ENCODE data around the gene RRP9. TPM values are rescaled to one million over a fixed set of nuclear protein-coding genes. Genes with fewer than 3 reads are reported as not detected.
"Not testable (repeated sequence)": the region's sequence is repeated elsewhere in the genome, so short reads cannot be mapped to it uniquely, and the experiment has no call there.

The RRP9 gene
- total and polyA plus RNA-seq, 12 donors, result 8.5 to 30.2 (median 10.1) TPM

- ATAC-seq, result no peak
- no peaks in the 10 kb centered on the region for H3K36me3 ChIP-seq
- 77 to 82% methylated on average over 11 of the region's 11 CpGs for WGBS, 2 donors
Observed at GRCh38 chr3:51921081-51921578, 20.6 kb downstream of the RRP9 start.

GRCh38 chr3:51916418-51916817 lies 25.3 kb downstream of the RRP9 start:
- H3K27me3 ChIP-seq, result no peaks in the 10 kb centered on the region
- ATAC-seq (no peak), DNase-seq (no peak)
- no peak overlapping the region for H3K4me3 ChIP-seq
- WGBS, 2 donors, result 53 to 55% methylated on average over 5 of the region's 5 CpGs
- H3K27ac ChIP-seq, result no peak overlapping the region
- no peaks in the 10 kb centered on the region for H3K36me3 ChIP-seq
- H3K4me1 ChIP-seq, result no peaks in the 10 kb centered on the region
- TF ChIP-seq CTCF (IDR thresholded peaks at IDR 0.05), result no peak
- intact Hi-C loops (cut with DNase I), result no loop called here
- H3K9me3 ChIP-seq, result no peaks in the 10 kb centered on the region

More at GRCh38 chr3:51921081-51921578, 20.6 kb downstream of the RRP9 start:
- H3K27ac ChIP-seq, result no peak overlapping the region
- H3K4me1 ChIP-seq, result no peaks in the 10 kb centered on the region
- H3K9me3 ChIP-seq, result no peaks in the 10 kb centered on the region
- intact Hi-C loops (cut with DNase I), result no loop called here
- H3K27me3 ChIP-seq, result no peaks in the 10 kb centered on the region
- DNase-seq, result no peak
- H3K4me3 ChIP-seq, result no peak overlapping the region
- TF ChIP-seq CTCF (IDR thresholded peaks at IDR 0.05), result no peak

- TF ChIP-seq CTCF (IDR thresholded peaks at IDR 0.05), result no peak
- Histone ChIP-seq H3K4me3 (no peak overlapping the region), H3K27me3 (no peaks in the 10 kb centered on the region), H3K9me3 (peaks cover 0 to 11% (median 0%) of the 10 kb centered on the region in 11 donors), H3K36me3 (no peaks in the 10 kb centered on the region), H3K4me1 (no peaks in the 10 kb centered on the region), H3K27ac (no peak overlapping the region)
- intact Hi-C loops (cut with DNase I), result no loop called here
- ATAC-seq (no peak), DNase-seq (no peak)
- WGBS, 2 donors, result 66 to 78% methylated on average over 4 of the region's 4 CpGs
Observed at GRCh38 chr3:51908026-51908425, 33.7 kb downstream of the RRP9 start.

- ATAC-seq (no peak), DNase-seq (no peak)
- peaks cover 0 to 7% (median 0%) of the 10 kb centered on the region in 11 donors for H3K9me3 ChIP-seq
- no peak for TF ChIP-seq CTCF (IDR thresholded peaks at IDR 0.05)
- 84% methylated on average over 2 of the region's 2 CpGs for WGBS, 2 donors
- H3K4me1 ChIP-seq, result no peaks in the 10 kb centered on the region
- H3K27ac ChIP-seq, result no peak overlapping the region
- no peak overlapping the region for H3K4me3 ChIP-seq
- no peaks in the 10 kb centered on the region for H3K36me3 ChIP-seq
- H3K27me3 ChIP-seq, result peaks cover 0 to 5% (median 0%) of the 10 kb centered on the region in 7 donors
- intact Hi-C loops (cut with DNase I), result no loop called here
Observed at GRCh38 chr3:51904034-51904823, 37.5 kb downstream of the RRP9 start.

GRCh38 chr3:51902361-51902760 lies 39.3 kb downstream of the RRP9 start:
- ATAC-seq; H3K4me3 ChIP-seq; H3K4me1 ChIP-seq; DNase-seq; H3K9me3 ChIP-seq; H3K27me3 ChIP-seq; H3K36me3 ChIP-seq; H3K27ac ChIP-seq; intact Hi-C loops (cut with DNase I): not testable (repeated sequence)
- 74 to 81% methylated on average over 6 of the region's 7 CpGs for WGBS, 2 donors

- H3K4me1 ChIP-seq; ATAC-seq; H3K27ac ChIP-seq; DNase-seq; H3K4me3 ChIP-seq; H3K9me3 ChIP-seq; intact Hi-C loops (cut with DNase I); H3K36me3 ChIP-seq: not testable (repeated sequence)
- H3K27me3 ChIP-seq, result peaks cover 0 to 12% (median 3%) of the 10 kb centered on the region in 7 donors
- WGBS, 2 donors, result 73 to 77% methylated on average over 7 of the region's 7 CpGs
Observed at GRCh38 chr3:51900043-51900442, 41.7 kb downstream of the RRP9 start.

Measured in heart right ventricle (tissue), 16 donors.